Adrenal gland (tissue), 12 donors: ENCODE data around the gene HGS. TPM values are rescaled to one million over a fixed set of nuclear protein-coding genes. Genes with fewer than 3 reads are reported as not detected.
"Not testable (repeated sequence)": the region's sequence is repeated elsewhere in the genome, so short reads cannot be mapped to it uniquely, and the experiment has no call there.

ENCODE experiments used
- DNase-seq, 7 donors: peaks; one replicate each; pipeline ENCODE4 v3.0.0-alpha.2; 2019 to 2020
- H3K27ac ChIP-seq, 5 donors: fragments of 200-600 bp; sonication (generic) in 4 of 5; 1 replicate in 3 of 5; 2 replicates in 2 of 5; pipeline versions ENCODE4 v1.5.1 to v1.8.0; 2016 to 2020; ENCODE audit warnings: mild to moderate bottlenecking in 1 of 5
- H3K27me3 ChIP-seq: fragments of 200-600 bp; 2 replicates; pipeline ENCODE4 v1.8.0; 2021
- H3K36me3 ChIP-seq, 2 donors: fragments of 200-600 bp; replicated peaks in 1 of 2; 1 replicate in 1 of 2; 2 replicates in 1 of 2; pipeline versions ENCODE4 v1.5.1 to v1.8.0; 2018 to 2022
- H3K4me1 ChIP-seq, 2 donors: fragments of 200-600 bp; replicated peaks in 1 of 2; 1 replicate in 1 of 2; 2 replicates in 1 of 2; pipeline versions ENCODE4 v1.5.1 to v1.8.0; 2018 to 2021
- H3K4me3 ChIP-seq, 4 donors: fragments of 200-600 bp; sonication (generic) in 3 of 4; one replicate each; pipeline ENCODE4 v1.5.1; 2016 to 2018
- H3K9me3 ChIP-seq, 3 donors: fragments of 200-600 bp; sonication (generic) in 1 of 3; replicated peaks in 1 of 3; 1 replicate in 2 of 3; 2 replicates in 1 of 3; pipeline versions ENCODE4 v1.5.1 to v1.8.0; 2016 to 2021
- POLR2A ChIP-seq, 2 donors: fragments of 450-650 bp; IDR thresholded peaks; one replicate each; pipeline ENCODE4 v1.6.1; 2017; ENCODE audit warnings: antibody characterized with exemption in 2 of 2, mild to moderate bottlenecking in 2 of 2, moderate library complexity in 1 of 2
- WGBS, 4 donors: extraction: QIAGEN DNeasy Blood & Tissue Kit in 2 of 4; methylation state at CpG; one replicate each; pipeline versions ENCODE4 v1.1.5 to v1.1.7; 2013 to 2017; 5-methylcytosine and 5-hydroxymethylcytosine counted together
- intact Hi-C, 2 donors: fragments of 100-400 bp; cut with DNase I; formaldehyde crosslinking; loops; one replicate each; pipeline versions ENCODE4 v1.14.1 to v1.15.0; 2022 to 2023
- polyA plus RNA-seq, 3 donors: library from polyadenylated mRNA; stranded (reverse); fragments of 200-250 nt in 2 of 3; fragments of 350-450 nt in 1 of 3; fragmentation: Illumina TruSeq in 1 of 3; extraction: RNeasy Lipid Tissue Mini Kit (QIAGEN cat#74804) in 1 of 3; gene quantifications; one replicate each; pipeline ENCODE4 v1.2.3, GENCODE V29; 2013 to 2014
- total RNA-seq, 9 donors: library from RNA; depleted of rRNA in 4 of 9; stranded (reverse); fragments of >200 nt in 4 of 9; fragments of 120-200 nt in 1 of 9; fragmentation: NEBNext Ultra II Directional in 1 of 9; extraction: Animal tissue kit (Norgen Biotek cat#: 25700) in 1 of 9; gene quantifications; one replicate each; pipeline versions ENCODE4 v1.1.0 to v1.2.4, GENCODE V29; 2013 to 2023
- TF ChIP-seq, protein P1 (sequence below), 6 experiments: fragments of 450-650 bp in 4 of 6; fragments of 200-600 bp in 2 of 6; sonication (generic) in 1 of 6; IDR thresholded peaks; 1 replicate in 5 of 6; 2 replicates in 1 of 6; pipeline versions ENCODE4 v1.5.1 to v1.8.0; 2016 to 2021; ENCODE audit warnings: antibody characterized with exemption in 6 of 6, mild to moderate bottlenecking in 2 of 6, moderate library complexity in 1 of 6
- donor health status: healthy with polysubstance abuse.
- donor health status: Bipolar disorder and iron deficiency.
- donor health status: DM: yes; HTN: yes; CAD: no.
- donor health status: DM: no; HTN: no; CAD: no.
- donor health status: DM: no; HTN: no; CAD: no.
- donor health status: DM: yes; HTN: yes; CAD: no.

HGS gene
- total and polyA plus RNA-seq, 12 donors: 51.7 to 384 (median 104) TPM

DNA sequence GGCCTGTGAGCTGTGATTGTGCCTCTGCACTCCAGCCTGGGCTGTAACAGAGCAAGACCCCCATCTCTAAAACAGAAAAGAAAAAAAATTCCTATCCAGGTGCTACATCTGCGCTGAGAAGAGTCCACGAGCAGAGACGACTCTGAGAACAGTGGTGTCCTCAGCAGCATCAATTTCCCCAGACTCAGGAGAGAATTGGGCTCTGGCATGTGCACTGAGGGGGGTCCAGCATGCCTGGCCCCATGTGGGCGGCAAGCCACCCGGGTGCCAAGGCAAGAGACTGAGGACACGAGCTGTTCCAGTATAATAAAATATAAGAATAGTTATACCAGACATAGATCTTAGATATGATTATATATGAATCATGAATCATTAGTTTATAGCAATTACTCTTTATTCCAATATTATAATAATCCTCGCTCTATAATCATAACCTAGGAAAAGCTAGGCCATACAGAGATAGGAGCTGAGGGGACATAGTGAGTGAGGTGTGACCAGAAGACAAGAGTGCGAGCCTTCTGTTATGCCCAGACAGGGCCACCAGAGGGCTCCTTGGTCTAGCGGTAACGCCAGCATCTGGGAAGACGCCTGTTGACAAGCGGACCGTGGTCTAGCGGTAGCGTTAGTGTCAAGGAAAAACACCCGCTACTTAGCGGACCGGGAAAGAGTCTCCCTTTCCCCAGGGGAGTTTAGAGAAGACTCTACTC is 8.1 kb upstream of the HGS start:
- DNase-seq: peak in 4 of 7 donors; percentile 52 to 76 (median 60)
- H3K4me1 ChIP-seq, H3K9me3 ChIP-seq, H3K27me3 ChIP-seq, intact Hi-C loops, H3K27ac ChIP-seq, H3K4me3 ChIP-seq: not testable (repeated sequence)
- TF ChIP-seq, protein P1, sequence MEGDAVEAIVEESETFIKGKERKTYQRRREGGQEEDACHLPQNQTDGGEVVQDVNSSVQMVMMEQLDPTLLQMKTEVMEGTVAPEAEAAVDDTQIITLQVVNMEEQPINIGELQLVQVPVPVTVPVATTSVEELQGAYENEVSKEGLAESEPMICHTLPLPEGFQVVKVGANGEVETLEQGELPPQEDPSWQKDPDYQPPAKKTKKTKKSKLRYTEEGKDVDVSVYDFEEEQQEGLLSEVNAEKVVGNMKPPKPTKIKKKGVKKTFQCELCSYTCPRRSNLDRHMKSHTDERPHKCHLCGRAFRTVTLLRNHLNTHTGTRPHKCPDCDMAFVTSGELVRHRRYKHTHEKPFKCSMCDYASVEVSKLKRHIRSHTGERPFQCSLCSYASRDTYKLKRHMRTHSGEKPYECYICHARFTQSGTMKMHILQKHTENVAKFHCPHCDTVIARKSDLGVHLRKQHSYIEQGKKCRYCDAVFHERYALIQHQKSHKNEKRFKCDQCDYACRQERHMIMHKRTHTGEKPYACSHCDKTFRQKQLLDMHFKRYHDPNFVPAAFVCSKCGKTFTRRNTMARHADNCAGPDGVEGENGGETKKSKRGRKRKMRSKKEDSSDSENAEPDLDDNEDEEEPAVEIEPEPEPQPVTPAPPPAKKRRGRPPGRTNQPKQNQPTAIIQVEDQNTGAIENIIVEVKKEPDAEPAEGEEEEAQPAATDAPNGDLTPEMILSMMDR (IDR thresholded peaks at IDR 0.05): peak; percentile 30 to 72 (median 65)
- WGBS, 4 donors: 30 to 37% (median 34%) methylated on average over 17 to 18 of the region's 18 CpGs
- H3K36me3 ChIP-seq: peaks cover 0 to 39% of the 10 kb centered on the region in 2 donors

DNA sequence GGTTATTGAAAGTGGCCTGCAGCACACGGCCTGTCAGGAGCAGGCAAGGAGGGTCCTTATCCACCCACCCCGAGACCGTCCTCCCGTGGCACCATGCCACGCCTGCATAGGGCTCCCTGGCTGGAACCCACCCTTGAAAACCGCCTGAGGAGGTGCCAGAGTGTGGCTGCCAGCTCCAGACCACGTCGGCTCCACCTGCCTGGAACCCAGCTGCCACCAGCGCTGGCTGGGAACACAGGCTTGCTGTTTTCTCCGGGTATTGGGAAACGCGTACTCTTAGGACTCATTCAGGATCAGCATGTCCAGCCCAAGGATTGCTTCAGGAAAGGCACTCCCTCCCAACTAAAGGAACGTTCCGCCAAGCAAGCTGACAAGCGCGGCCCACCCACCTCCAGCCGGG is 6.9 kb upstream of the HGS start:
- peaks cover 0 to 27% of the 10 kb centered on the region in 2 donors for H3K36me3 ChIP-seq
- H3K4me1 ChIP-seq: no peaks in the 10 kb centered on the region
- no peaks in the 10 kb centered on the region for H3K27me3 ChIP-seq
- H3K27ac ChIP-seq: no peak overlapping the region
- H3K9me3 ChIP-seq: no peaks in the 10 kb centered on the region
- no peak for DNase-seq
- intact Hi-C loops: no loop called here
- TF ChIP-seq POLR2A (IDR thresholded peaks at IDR 0.05): no peak
- TF ChIP-seq, protein P1 (IDR thresholded peaks at IDR 0.05): no peak
- H3K4me3 ChIP-seq: no peak overlapping the region
- WGBS, 4 donors: 83 to 93% (median 89%) methylated on average over 7 to 17 of the region's 17 CpGs

DNA sequence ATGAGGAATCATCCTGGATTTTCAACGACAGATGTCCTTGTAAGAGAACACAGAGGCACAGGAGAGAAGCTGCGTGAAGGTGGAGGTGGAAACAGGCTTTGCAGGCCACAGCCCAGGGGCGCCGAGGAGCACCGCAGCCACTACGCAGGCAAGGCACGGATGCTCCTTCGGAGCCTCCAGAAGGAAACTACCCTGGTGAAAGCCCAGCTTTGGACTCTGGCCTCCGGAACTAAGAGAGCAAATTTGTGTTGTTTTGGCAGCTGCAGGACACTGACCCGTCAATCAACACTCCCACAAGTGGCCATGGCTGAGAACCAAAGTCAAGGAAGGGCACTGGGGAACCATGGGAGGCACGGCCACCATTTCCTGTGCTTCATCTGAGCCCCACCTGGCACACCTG is 3.7 kb upstream of the HGS start:
- peaks cover 14 to 20% of the 10 kb centered on the region in 2 donors for H3K4me1 ChIP-seq
- H3K27me3 ChIP-seq: no peaks in the 10 kb centered on the region
- no peak for TF ChIP-seq POLR2A (IDR thresholded peaks at IDR 0.05)
- TF ChIP-seq, protein P1 (IDR thresholded peaks at IDR 0.05): no peak
- no peak overlapping the region for H3K27ac ChIP-seq
- intact Hi-C loops: no loop called here
- no peaks in the 10 kb centered on the region for H3K9me3 ChIP-seq
- WGBS, 4 donors: 78 to 83% (median 81%) methylated on average over 11 of the region's 11 CpGs
- no peak overlapping the region for H3K4me3 ChIP-seq
- no peak for DNase-seq
- no peaks in the 10 kb centered on the region for H3K36me3 ChIP-seq

DNA sequence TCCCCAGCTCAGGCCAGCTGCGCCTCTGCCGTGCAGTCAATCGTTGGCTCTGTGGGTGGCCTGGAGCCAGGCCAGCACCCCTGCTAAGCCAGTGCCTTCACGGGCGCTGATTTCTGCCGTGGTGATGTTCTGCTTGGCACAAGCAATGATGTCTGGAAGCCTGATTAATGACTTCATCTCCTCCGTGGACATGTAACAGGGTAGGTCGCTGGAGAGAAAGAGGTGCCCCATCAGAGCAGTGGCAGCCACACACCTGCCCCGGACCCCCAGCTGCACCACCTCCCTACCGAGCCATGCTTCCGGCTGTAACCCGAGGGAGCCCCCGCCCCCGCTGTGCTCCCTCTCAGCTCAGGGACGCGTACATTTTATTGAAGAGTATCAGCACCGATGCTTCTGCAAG is 2.1 kb upstream of the HGS start:
- intact Hi-C loops: no loop called here
- 74 to 80% (median 77%) methylated on average over 14 to 17 of the region's 17 CpGs for WGBS, 4 donors
- no peak overlapping the region for H3K27ac ChIP-seq
- H3K36me3 ChIP-seq: peaks cover 0 to 12% of the 10 kb centered on the region in 2 donors
- TF ChIP-seq POLR2A (IDR thresholded peaks at IDR 0.05): no peak
- TF ChIP-seq, protein P1 (IDR thresholded peaks at IDR 0.05): no peak
- H3K9me3 ChIP-seq: no peaks in the 10 kb centered on the region
- H3K4me3 ChIP-seq: no peak overlapping the region
- H3K4me1 ChIP-seq: peaks cover 18 to 29% of the 10 kb centered on the region in 2 donors
- no peaks in the 10 kb centered on the region for H3K27me3 ChIP-seq
- no peak for DNase-seq
